ENCODE data around the gene ARHGAP23.
"Not testable (repeated sequence)": the region's sequence is repeated elsewhere in the genome, so short reads cannot be mapped to it uniquely, and the experiment has no call there.

Gene ARHGAP23

GRCh38 chr17:38491346-38492066 lies 63.2 kb downstream of the ARHGAP23 start:
- DNase-seq, result not testable (repeated sequence)

- peak; percentile 91 for DNase-seq
These were observed 64.1 kb downstream of the ARHGAP23 start for GRCh38 chr17:38492067-38493040.

DNA sequence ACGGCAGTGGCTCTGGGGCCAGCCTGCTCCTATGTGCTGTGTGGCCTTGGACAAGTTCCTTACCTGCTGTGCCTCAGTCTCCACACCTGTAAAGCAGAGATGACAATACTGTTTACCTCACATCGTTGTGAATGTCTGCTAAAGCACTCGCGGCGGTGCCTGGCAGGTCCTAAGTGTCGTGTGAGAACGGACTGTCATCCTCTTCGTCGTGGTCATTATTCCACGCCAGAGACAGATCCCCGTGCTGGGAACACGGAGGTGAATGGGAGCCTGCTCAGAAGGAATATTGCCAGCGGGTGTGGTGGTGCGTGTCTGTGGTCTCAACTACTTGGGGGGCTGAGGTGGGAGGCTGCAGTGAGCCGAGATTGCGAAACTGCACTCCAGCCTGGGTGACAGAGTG lies 65.9 kb downstream of the ARHGAP23 start:
- DNase-seq, result not testable (repeated sequence)

GRCh38 chr17:38497656-38498055 lies 69.4 kb downstream of the ARHGAP23 start:
- not testable (repeated sequence) for DNase-seq

- no peak for DNase-seq
These were observed 70.1 kb downstream of the ARHGAP23 start for GRCh38 chr17:38498353-38498752.

GRCh38 chr17:38499230-38499629 lies 71.0 kb downstream of the ARHGAP23 start:
- not testable (repeated sequence) for DNase-seq

DNA sequence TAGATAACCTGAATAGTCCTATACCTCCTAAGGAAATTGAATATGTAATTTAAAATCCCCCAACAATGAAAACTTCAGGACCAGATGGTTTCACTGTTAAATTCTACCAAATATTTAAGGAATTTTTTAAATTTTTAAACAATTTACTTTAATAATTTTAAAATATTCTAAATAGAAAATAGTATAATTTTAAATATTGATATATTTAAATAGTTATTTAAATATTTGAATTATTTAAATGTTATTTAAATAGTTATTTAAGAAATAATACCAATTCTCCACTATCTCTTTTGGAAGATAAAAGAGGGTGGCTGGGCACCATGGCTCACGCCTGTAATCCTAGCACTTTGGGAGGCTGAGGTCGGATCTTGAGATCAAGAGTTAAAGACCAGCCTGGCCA lies 73.5 kb downstream of the ARHGAP23 start:
- not testable (repeated sequence) for DNase-seq

DNA sequence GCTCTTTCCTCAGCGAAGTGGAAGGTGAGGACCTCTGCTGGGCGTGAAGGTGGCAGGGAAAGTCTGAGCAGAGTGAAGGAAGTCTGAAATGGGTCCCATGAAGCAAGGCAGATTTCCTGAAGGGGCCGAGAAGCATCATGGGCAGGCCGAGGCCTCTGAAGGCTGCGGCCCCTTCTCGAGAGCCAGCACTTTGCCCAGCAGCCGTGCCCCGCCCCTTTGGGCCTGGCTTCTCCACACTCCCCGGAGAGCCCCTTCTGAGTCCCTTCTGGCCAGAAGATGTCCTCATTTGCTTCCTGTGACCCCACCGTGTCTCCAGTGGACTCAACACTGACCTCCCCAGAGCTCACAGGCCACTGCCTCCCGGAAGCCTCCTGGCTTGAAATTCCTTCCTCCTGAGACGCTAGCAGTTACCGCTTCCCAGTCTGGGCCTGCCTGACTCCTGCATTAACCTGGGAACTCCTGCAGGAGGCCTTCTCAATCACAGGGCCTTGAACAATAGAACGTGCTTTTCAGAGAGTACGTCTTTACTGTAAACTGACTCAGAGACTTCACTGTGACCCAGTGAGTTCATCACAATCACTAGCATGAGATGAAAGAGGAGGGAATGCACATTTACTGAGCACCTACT lies 75.1 kb downstream of the ARHGAP23 start:
- not testable (repeated sequence) for DNase-seq

DNA sequence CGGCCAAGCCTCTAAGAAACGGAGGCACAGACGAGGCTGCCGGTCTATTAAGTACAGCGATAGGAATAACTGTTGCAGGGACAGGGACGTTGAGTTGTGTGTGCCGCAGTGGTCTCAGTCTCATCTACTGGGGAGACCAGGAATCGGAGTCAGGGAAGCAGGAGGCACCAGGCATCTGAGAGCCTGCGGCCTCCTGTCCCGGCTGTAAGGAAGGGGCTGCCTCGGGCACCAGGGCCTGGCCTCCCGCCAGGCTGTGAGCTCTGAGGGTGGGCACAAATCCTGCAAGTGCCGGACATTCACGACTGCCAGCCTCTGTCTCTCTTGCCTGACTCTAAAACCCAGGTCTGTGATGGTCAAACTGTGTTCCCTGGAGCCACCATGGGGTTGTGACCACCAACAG lies 76.0 kb downstream of the ARHGAP23 start:
- DNase-seq, result no peak

DNA sequence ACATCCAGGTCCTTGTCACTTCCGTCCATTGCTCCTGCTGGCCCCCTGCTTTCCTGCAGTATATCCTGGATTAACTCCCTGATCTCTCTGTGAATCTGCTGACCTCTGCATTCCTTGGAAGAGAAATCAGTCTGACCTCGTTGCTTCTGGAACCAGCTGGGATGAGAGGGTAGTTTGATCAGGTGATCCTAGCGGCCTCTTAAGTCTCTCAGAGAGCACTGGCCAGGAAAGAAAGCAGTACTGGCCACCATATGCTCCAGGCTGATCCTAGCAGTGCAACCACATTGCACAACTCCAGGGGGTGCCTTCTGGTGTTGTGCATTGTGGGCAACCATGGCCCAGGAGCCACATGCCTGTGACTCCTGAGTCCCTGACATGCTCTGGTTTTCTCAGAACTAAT lies 79.2 kb downstream of the ARHGAP23 start:
- DNase-seq, result no peak

DNA sequence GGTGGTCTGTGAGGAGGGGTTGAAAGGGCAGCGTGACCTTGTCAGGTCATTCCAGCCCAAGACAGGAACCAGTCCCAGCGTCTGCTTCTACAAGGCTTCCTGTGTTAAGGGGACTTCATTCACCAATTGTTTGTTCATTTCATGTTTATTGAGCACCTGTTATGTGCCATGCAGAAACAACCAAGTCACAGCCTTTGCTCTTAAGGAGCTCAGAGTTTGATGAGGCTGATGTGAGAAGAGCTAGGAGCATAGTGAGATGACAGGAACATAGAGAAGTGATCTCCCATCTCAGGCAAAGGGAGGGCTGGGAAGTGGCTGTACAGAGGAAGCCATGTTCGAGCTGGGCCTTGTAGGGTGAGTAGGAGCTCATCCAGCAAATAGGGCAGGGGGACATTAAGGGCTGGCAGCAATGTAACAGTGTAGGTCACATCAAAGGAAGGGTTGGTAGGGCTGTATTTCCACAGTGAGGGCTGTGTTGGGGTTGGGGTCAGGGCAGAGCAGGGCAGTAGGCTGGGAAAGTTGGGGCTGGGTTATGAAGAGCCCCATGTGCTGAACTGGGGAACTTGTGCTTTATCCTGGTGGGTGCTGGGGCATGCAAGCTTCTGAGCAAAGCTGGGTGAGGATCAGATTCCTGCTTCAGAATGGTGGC lies 79.8 kb downstream of the ARHGAP23 start:
- DNase-seq, result no peak

DNA sequence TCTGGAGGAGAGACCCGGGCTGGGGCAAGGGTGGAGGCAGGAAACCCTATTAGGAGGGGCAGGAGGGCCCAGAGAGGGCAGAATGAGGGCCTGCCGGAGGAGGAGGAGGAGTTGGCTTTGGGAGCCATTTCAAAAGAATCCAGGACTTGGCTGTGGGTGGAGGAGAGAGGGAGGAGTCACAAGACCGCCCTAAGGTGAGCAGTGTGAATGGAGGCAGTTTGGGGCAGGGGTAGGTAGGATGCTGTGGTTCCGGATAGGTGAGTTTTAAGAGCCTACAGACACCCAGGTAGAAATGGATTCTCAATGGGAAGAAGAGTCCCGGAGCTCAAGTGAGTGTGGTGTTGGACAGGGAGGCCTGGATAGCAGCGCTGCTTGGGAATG lies 80.3 kb downstream of the ARHGAP23 start:
- no peak for DNase-seq

DNA sequence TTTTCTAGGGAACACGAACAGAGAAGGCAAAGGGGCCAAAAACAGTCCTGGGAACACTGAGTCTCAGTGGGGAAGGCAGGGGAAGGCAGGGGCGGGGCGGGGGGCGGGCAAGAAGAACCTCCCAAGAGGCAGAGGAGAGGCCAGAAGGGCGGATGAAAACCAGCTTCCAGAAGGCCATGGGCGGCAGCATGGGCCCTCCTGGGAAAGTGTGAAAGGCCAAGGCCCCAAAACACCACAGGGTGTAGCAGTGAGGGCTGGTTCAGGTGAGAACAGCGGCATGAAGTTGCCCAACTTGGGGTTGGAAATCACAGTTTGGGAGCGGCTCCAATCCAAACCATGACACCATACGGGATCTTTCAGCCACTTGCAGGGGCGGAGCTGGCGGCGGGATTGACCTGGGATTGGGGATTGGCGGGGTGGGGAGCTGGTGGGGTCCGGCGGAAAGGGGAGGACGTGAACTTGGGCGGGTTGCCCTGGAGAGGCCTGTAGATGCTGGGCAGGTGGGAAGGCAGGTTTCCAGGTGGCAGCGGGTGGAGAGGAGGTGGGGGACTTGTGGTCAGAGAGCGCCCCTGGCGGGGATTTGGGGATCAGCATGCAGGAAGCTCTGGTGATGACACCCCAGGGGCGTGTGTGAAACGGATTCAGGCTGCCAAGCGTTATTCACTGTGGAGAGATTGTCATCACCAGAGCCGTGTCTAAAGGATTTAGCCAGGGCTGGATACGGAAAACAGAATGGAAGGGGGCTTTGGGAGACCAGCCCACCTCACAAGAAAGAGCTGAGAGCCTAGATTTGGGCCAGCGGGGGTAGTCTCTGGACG lies 80.9 kb downstream of the ARHGAP23 start:
- DNase-seq, result peak; percentile 62

DNA sequence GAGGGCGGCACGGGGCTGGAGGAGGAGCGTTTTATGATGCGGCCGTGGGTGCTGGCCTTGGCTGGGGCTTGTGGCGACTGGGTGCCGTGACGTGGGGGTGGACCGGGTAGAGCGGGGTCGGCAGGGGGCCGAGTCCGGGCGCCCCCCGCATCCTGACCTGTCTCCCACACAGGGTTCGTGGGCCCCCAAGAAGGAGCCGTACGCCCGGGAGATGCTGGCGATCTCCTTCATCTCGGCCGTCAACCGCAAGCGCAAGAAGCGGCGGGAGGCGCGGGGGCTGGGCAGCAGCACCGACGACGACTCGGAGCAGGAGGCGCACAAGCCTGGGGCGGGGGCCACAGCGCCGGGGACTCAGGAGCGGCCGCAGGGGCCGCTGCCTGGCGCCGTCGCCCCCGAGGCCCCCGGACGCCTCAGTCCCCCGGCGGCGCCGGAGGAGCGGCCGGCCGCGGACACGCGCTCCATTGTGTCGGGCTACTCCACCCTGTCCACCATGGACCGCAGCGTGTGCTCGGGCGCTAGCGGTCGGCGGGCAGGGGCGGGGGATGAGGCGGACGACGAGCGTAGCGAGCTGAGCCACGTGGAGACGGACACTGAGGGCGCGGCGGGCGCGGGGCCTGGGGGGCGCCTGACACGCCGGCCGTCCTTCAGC lies 81.6 kb downstream of the ARHGAP23 start:
- no peak for DNase-seq

DNA sequence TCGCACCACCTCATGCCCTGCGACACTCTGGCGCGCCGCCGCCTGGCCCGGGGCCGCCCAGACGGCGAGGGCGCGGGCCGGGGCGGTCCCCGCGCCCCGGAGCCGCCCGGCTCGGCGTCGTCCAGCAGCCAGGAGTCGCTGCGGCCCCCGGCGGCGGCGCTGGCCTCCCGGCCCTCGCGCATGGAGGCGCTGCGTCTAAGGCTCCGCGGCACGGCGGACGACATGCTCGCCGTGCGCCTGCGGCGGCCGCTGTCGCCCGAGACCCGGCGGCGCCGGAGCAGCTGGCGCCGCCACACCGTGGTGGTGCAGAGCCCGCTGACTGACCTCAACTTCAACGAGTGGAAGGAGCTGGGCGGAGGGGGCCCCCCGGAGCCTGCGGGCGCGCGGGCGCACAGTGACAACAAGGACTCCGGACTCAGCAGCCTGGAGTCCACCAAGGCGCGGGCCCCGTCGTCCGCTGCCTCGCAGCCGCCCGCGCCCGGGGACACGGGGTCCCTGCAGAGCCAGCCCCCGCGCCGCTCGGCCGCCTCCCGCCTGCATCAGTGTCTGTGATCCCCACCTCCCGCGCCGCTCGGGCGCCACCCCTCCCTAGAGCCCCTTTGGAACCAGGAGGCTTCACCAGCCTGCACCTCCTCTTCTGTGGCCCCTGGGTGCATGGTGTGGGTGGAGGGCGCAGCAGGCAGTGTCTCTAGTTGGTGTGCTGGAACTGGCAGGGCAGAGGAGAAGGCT lies 82.3 kb downstream of the ARHGAP23 start:
- DNase-seq, result no peak

DNA sequence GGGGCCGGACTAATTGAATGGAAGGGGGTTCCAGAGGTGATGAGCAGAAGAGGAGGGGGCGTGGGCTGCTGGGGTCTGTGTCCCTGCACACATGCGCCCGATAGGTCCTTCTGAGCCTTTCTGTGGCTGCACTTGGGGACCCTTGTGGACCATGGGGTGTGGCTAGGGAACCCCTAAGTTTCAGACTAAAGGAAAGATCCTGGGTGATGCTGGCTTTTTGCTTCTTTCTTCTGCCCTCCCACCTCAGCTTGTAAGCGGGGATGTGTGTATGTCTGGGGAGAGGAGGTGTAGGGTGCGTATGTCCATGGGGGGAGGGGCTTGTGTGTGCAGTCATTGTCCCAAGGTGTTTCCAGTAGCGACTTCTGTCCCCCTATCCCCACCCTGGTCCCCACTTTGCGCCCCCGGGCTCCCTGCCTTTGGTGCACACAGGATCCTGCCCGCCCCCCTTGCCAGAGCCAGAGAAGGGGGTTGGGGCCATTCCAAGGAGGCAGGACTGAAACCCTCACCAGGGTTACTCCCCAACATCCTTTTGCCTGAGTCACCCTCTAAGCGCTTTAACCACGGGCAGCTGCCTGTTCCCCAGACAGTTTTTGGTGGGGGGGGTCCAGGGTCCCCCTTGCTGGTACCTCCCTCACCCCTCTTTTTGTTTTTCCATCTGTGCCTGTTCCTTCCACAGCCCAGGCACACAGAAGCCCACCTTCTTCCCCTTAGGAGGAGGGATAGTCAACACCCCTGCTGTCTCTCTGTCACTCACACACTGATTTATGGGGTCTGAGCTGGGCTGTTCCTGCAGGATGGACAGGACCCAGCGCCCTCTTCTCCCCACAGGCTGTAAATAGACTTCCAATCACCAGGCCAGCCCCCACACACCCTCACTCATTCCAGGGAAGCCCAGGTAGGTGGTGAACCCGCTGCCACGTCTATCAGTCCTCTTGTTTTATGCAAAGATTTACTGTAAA lies 83.2 kb downstream of the ARHGAP23 start:
- DNase-seq, result no peak

- no peak for DNase-seq
These were observed 84.3 kb downstream of the ARHGAP23 start for GRCh38 chr17:38512473-38513058.

DNA sequence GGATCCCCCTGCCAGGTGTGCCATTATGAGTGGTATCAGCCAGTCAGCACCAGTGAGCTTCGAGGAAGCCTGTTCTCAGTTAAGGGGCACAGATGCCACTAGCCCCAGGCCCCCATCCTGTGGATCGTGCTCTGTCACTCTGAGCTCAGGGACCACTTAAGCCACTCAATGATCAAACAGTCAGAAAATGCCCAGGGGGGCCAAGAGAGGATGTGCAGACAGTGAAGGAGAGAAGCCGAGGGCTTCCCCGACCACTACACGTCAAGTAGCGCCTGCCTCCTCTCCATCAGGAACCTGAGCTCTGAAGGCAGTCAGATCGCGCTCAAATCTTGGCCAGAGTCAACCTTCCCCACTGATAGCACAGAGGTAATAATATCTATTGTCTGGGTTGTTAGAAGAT lies 98.3 kb downstream of the ARHGAP23 start:
- DNase-seq, result not testable (repeated sequence)

DNA sequence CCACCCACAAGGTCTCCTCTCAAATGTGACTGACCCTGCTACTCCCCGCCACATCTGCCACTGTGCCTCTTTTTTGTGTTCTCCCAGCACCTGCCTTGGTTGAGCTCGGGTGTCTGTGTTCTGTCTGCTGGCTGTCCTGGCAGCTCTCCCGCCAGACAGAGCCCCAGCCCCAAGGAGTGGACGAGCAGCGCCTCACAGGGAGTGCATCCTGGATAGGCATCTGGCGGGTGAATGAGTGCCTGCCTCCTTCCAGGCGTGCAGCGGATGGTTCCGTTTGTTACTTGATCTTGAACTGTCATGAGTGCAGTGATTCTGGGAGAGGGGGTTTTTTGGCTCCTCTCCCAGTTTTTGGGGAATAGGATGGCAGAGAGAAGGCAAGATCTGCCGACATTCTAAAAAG lies 99.9 kb downstream of the ARHGAP23 start:
- DNase-seq, result not testable (repeated sequence)

Measured in T-helper 9 cell (primary cell).